Subcutaneous abdominal adipose tissue (tissue), 5 donors: ENCODE data around the gene EEF1E1.

Experiments
- H3K27ac ChIP-seq: one replicate; pipeline ENCODE4 v1.7.0; 2013; ENCODE audit warnings: low read depth, mild to moderate bottlenecking, inconsistent platforms, low read length, moderate library complexity
- H3K27me3 ChIP-seq, 5 donors: one replicate each; pipeline ENCODE4 v1.7.0; 2013; ENCODE audit warnings: low read length in 5 of 5, inconsistent platforms in 1 of 5; ENCODE audit not compliant: control insufficient read depth in 5 of 5, insufficient read depth in 4 of 5
- H3K36me3 ChIP-seq, 5 donors: one replicate each; pipeline ENCODE4 v1.7.0; 2013; ENCODE audit warnings: low read length in 5 of 5; ENCODE audit not compliant: control insufficient read depth in 5 of 5, insufficient read depth in 5 of 5
- H3K4me1 ChIP-seq, 5 donors: one replicate each; pipeline ENCODE4 v1.7.0; 2013; ENCODE audit warnings: low read length in 5 of 5, mild to moderate bottlenecking in 3 of 5, moderate library complexity in 1 of 5; ENCODE audit not compliant: control insufficient read depth in 5 of 5, insufficient read depth in 5 of 5
- H3K4me3 ChIP-seq, 5 donors: one replicate each; pipeline ENCODE4 v1.7.0; 2013; ENCODE audit warnings: low read length in 5 of 5, low read depth in 1 of 5
- H3K9ac ChIP-seq, 5 donors: one replicate each; pipeline ENCODE4 v1.7.0; 2013; ENCODE audit warnings: low read length in 5 of 5, mild to moderate bottlenecking in 4 of 5, moderate library complexity in 3 of 5
- H3K9me3 ChIP-seq, 5 donors: one replicate each; pipeline ENCODE4 v1.7.0; 2013; ENCODE audit warnings: low read length in 5 of 5; ENCODE audit not compliant: control insufficient read depth in 5 of 5
- donor health status: healthy.
- donor health status: healthy.
- donor health status: healthy.
- donor health status: healthy.
- donor health status: healthy.

The EEF1E1 gene

DNA sequence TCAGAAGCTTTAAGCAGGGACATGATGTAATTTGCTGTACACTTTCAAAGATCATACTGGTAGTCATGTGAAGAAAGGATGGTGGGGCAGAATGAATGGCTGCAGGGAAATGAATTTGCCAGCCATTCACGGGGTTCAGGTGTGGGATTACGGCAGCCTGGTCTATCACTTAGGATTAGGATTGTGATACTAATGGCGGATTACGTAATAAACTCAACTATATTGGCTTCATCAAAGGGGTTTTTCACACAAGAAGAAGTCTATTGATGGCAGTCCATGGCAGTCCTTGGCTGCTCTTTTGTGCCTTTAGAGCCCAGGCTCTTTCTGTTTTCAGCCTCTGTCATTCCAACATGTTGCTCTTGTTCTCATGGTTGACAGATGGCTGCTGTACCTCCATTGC, 12.6 kb upstream of the EEF1E1 start:
- no peak overlapping the region for H3K4me3 ChIP-seq
- peaks cover 0 to 7% (median 0%) of the 10 kb centered on the region in 5 donors for H3K4me1 ChIP-seq
- H3K27ac ChIP-seq, result no peak overlapping the region
- no peak overlapping the region for H3K9ac ChIP-seq
- H3K9me3 ChIP-seq, result peaks cover 0 to 6% (median 0%) of the 10 kb centered on the region in 5 donors
- H3K27me3 ChIP-seq, result peaks cover 0 to 2% (median 0%) of the 10 kb centered on the region in 5 donors
- no peaks in the 10 kb centered on the region for H3K36me3 ChIP-seq

DNA sequence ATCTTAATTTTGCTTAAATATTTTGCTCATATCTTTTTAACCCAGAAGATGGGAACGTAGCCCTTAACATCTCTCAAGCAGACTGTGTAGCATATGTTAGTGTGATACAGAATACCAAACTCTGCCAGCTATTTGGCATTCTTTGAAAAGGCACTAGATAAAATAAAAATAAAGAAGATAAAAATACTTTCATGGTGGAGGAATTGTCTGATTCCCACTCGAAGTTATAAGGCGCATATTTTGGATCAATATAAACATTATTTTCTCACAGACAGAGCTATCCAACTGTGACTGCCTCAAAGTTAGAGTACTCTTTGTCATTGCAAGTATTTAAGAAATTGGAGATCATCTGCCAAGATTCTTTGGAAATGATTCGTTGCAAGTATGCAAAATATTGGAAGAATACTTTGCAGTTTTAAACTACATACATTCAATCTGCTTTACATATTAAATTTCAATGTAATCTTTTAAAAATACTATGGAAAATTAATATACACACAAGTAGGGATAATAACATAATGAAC, 10.8 kb upstream of the EEF1E1 start:
- H3K36me3 ChIP-seq, result no peaks in the 10 kb centered on the region
- no peak overlapping the region for H3K4me3 ChIP-seq
- peaks cover 0 to 6% (median 0%) of the 10 kb centered on the region in 5 donors for H3K9me3 ChIP-seq
- peaks cover 0 to 7% (median 0%) of the 10 kb centered on the region in 5 donors for H3K4me1 ChIP-seq
- no peak overlapping the region for H3K9ac ChIP-seq
- peaks cover 0 to 2% (median 0%) of the 10 kb centered on the region in 5 donors for H3K27me3 ChIP-seq
- H3K27ac ChIP-seq, result no peak overlapping the region

DNA sequence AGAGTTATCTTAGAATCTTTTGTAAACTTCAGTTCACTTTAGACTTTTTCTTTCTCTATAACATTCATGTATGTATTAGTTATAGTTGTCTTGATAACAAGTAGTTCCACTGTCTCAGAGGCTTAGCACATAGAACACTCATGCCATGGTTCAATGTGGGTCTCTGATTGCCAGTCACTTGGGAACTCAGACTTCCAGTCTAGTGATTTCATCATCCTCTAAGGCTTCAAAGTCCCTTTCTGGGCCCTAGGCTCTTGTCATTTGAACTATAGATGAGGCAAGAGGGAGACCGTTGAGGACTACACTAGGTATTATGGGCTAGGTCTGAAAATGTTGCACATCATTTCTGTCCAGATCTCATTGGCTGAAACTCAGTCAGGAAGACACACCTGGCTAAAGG, 8.4 kb upstream of the EEF1E1 start:
- no peak overlapping the region for H3K27ac ChIP-seq

DNA sequence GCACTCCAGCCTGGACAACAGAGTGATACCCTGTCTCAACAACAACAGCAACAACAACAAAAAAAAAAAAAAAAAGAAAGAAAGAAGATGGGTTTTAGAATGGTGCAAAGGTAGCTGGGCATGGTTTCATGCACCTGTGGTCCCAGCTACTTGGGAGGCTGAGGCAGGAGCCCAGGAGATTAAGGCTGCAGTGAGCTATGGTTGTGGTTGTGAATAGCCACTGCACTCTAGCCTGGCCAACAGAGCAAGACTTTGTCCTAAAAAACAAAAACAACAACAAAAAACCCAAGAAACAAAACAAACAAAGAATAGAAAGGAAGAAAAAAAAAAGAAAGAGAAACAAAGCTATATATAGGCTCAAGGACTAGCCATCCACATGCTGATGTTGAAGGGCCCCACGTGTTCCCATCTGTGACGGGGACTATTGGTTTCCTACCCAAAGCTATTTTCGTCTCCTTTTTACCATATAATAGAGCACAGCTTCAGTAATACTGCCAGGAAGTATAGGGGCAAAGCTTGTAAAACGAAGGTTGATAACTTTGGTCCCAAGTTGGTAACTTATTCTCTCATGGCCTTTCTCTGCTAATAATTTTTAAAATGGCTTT, 7.9 kb upstream of the EEF1E1 start:
- H3K4me3 ChIP-seq, result no peak overlapping the region
- H3K4me1 ChIP-seq, result peaks cover 0 to 7% (median 0%) of the 10 kb centered on the region in 5 donors
- H3K27me3 ChIP-seq, result peaks cover 0 to 3% (median 0%) of the 10 kb centered on the region in 5 donors
- no peak overlapping the region for H3K27ac ChIP-seq
- no peaks in the 10 kb centered on the region for H3K9me3 ChIP-seq
- H3K9ac ChIP-seq, result no peak overlapping the region
- no peaks in the 10 kb centered on the region for H3K36me3 ChIP-seq

More for the DNA sequence above, 8.4 kb upstream of the EEF1E1 start:
- Histone ChIP-seq H3K36me3 (no peaks in the 10 kb centered on the region), H3K9me3 (peaks cover 0 to 4% (median 0%) of the 10 kb centered on the region in 5 donors), H3K9ac (no peak overlapping the region), H3K27me3 (peaks cover 0 to 3% (median 0%) of the 10 kb centered on the region in 5 donors), H3K4me3 (no peak overlapping the region), H3K4me1 (peaks cover 0 to 7% (median 0%) of the 10 kb centered on the region in 5 donors)

DNA sequence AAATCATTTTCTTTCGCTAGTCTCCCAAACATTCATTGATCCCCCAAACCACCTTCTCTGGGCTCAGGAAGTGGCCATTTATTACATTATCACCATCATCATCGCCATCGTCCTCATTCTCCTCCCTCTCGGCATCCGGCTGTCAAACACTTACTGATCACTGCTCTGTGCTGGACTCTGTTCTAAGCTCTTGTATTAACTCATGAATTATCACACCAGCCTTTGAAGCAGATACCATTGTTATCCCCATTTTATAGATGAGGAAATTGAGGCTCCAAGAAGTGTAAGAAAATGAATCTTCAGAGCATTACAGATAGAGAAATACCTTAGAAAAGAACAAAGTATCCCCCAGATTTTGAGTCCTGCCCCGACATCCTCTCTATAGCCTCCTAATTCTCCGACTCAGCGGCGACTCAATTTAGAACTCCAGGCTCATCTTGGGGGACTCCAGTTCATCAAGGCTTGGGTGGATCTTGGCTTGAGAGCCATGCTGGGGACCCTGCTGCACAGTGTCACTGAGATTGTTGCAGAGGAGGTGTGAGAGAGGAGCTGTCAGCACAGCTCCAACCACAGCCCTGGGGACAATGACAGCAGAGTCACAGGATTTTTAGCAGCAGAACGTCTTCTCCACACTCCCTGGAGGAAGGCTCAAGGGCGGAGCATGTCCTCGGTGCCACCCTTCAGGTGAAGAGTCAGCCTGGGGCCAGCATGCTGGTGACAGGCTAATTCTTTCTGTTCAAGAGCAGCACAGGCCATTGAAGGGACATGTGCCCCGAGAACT, 6.6 kb upstream of the EEF1E1 start:
- Histone ChIP-seq H3K36me3 (no peaks in the 10 kb centered on the region), H3K9me3 (no peaks in the 10 kb centered on the region), H3K27me3 (peaks cover 0 to 3% (median 0%) of the 10 kb centered on the region in 5 donors), H3K4me3 (no peak overlapping the region), H3K4me1 (peaks cover 0 to 7% (median 0%) of the 10 kb centered on the region in 5 donors), H3K27ac (no peak overlapping the region), H3K9ac (no peak overlapping the region)

DNA sequence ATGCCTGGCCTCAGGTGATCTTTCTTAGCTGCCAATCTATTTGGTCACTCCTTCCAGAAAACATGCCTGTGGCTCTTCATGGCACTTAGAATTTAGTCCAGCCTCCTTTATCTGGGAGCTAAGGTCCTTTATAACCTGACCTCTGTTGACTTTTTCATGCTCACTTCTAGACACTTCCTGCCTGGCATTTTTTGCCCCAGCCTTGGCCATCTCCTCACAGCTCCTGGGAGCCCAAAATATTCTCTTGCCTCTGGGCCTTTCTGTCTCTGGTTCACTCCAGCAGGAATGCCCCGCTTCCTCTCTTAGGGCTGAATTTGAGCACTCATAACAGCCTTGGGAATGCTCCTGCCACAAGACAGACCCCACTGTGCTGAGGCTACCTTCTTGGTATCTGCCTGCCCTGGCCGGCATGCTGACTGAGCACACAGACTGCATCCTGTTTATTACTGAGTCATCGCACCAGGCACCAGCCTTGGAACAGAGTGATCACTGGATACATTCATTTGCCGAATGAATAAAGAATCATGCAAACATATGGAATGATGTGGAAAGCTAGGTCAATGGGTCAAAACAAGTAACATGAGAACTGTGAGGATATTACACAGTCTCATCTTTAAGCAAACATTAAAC, 5.8 kb upstream of the EEF1E1 start:
- peaks cover 0 to 3% (median 0%) of the 10 kb centered on the region in 5 donors for H3K27me3 ChIP-seq
- peaks cover 0 to 2% (median 0%) of the 10 kb centered on the region in 5 donors for H3K4me1 ChIP-seq
- H3K4me3 ChIP-seq, result no peak overlapping the region
- no peaks in the 10 kb centered on the region for H3K36me3 ChIP-seq
- no peak overlapping the region for H3K9ac ChIP-seq
- H3K27ac ChIP-seq, result no peak overlapping the region
- H3K9me3 ChIP-seq, result no peaks in the 10 kb centered on the region

DNA sequence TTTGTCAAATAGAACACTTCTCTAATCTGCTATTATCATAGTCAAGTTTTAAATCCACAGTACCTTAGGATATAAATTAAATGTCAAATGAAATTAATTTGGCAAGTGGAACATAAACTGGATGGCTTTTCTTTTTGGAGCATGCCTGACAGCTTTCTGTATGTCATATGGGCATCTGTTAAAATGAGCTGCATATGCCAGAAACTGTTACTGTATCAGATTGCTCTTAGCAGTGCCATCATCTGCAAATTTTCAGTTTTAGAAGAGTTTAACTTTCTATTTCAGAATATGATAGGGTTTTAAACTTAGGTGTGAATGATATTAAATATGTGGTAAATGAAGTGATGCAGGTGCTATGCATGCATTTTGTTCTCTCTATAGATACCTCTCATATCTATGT, 3.4 kb upstream of the EEF1E1 start:
- Histone ChIP-seq H3K27me3 (peaks cover 0 to 3% (median 0%) of the 10 kb centered on the region in 5 donors), H3K36me3 (no peaks in the 10 kb centered on the region), H3K9me3 (no peaks in the 10 kb centered on the region), H3K4me1 (peaks cover 5 to 13% (median 10%) of the 10 kb centered on the region in 5 donors), H3K4me3 (no peak overlapping the region), H3K9ac (no peak overlapping the region), H3K27ac (no peak overlapping the region)

DNA sequence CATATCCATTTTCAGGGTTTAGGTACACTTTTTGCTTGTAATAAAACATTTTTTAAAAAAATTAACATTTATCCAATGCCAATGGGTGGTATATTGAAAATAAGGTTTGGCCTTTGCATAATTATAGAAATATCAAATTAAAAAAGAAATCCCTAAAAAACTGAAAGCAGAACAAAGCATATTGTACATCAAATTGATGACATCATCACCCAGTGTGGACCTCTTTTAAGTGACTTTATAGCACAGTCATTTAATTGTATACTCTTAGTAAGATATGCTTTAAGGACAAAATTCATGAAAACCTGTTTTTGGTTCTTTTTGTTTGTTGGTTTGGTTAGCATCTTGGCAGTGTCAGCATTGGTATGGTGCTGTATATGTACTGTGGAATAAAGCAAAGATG, 1.4 kb upstream of the EEF1E1 start:
- H3K27ac ChIP-seq, result no peak overlapping the region
- H3K9ac ChIP-seq, result no peak overlapping the region
- H3K36me3 ChIP-seq, result no peaks in the 10 kb centered on the region
- H3K27me3 ChIP-seq, result peaks cover 0 to 3% (median 0%) of the 10 kb centered on the region in 5 donors
- H3K4me3 ChIP-seq, result no peak overlapping the region
- H3K4me1 ChIP-seq, result peaks cover 5 to 13% (median 10%) of the 10 kb centered on the region in 5 donors
- H3K9me3 ChIP-seq, result no peaks in the 10 kb centered on the region

DNA sequence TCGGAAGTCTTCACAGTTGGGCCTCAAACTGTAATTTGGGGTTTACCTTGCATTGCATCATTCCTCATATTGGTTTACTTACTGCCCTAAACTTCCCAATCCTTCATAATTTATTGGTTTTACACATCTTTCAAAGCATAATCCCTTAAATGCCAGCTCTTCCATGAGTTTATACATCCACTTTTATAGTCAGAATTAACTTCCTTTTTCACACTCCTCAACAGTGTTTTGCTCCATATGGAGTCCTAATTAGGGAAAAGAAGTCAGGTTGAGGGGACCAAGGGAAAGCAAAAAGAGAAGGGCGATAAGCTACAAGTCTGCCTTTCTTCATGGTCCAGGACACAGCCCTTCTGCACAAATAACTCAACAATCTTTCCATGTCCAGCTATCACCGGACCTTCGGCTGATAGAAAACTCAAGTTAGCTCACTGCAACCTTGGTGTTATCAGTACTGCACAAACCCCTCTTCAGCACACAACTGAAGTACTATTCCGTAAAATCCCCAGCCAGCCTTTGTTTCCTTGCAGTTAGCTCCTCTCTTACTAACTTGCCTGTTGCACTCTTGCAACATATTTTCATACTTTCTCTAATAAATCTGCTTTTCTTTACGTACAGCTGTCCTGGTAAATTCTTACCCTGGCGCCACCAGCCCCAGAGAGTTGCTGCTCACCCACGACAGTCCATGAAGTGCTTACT, 2.0 kb downstream of the EEF1E1 start:
- Histone ChIP-seq H3K27me3 (no peaks in the 10 kb centered on the region), H3K9me3 (no peaks in the 10 kb centered on the region), H3K4me1 (peaks cover 5 to 13% (median 10%) of the 10 kb centered on the region in 5 donors), H3K9ac (no peak overlapping the region), H3K4me3 (no peak overlapping the region), H3K36me3 (peaks cover 8 to 17% (median 10%) of the 10 kb centered on the region in 5 donors), H3K27ac (no peak overlapping the region)
